Psoas muscle (tissue), 8 donors: ENCODE measurements around the gene TMEM204. TPM values are rescaled to one million over a fixed set of nuclear protein-coding genes. Genes with fewer than 3 reads are reported as not detected.

Experiments
- ATAC-seq, 4 donors: fragments of 200-7000 bp; cut with Tn5 transposase; one replicate each; pipeline ENCODE4 v1.9.1; 2020; ENCODE audit warnings: moderate library complexity in 3 of 4, mild to moderate bottlenecking in 2 of 4
- DNase-seq, 2 donors: peaks; one replicate each; pipeline ENCODE4 v3.0.0-alpha.2; 2020
- H3K27ac ChIP-seq: fragments of 200-600 bp; one replicate; pipeline ENCODE4 v1.8.0; 2022
- H3K27me3 ChIP-seq, 3 donors: fragments of 200-600 bp in 1 of 3; one replicate each; pipeline versions ENCODE4 v1.6.1 to v1.8.0; 2013 to 2022; ENCODE audit warnings: low read length in 2 of 3, mild to moderate bottlenecking in 2 of 3, moderate library complexity in 1 of 3; ENCODE audit not compliant: insufficient read depth in 3 of 3
- H3K36me3 ChIP-seq, 2 donors: fragments of 200-600 bp in 1 of 2; one replicate each; pipeline versions ENCODE4 v1.6.1 to v1.8.0; 2013 to 2022; ENCODE audit warnings: low read depth in 1 of 2, mild to moderate bottlenecking in 1 of 2, moderate library complexity in 1 of 2; ENCODE audit not compliant: insufficient read depth in 1 of 2
- H3K4me1 ChIP-seq: fragments of 200-600 bp; one replicate; pipeline ENCODE4 v1.8.0; 2022
- H3K4me3 ChIP-seq: fragments of 200-600 bp; one replicate; pipeline ENCODE4 v1.8.0; 2022; ENCODE audit warnings: mild to moderate bottlenecking
- H3K9me3 ChIP-seq: fragments of 200-600 bp; one replicate; pipeline ENCODE4 v1.8.0; 2022
- CTCF ChIP-seq: fragments of 200-600 bp; IDR thresholded peaks from one replicate; pipeline ENCODE4 v1.8.0; 2022; ENCODE audit warnings: antibody characterized with exemption
- WGBS, 3 donors: extraction: QIAGEN DNeasy Blood & Tissue Kit; methylation state at CpG; one replicate each; pipeline versions ENCODE4 v1.1.6 to v1.1.7; 2013; 5-methylcytosine and 5-hydroxymethylcytosine counted together
- intact Hi-C, 2 donors: fragments of 100-400 bp; cut with DNase I; formaldehyde crosslinking; loops; one replicate each; pipeline versions ENCODE4 v1.11.0 to v1.14.2; 2022
- polyA plus RNA-seq, 3 donors: library from polyadenylated mRNA; stranded (reverse); fragments of 200-250 nt; gene quantifications; one replicate each; pipeline ENCODE4 v1.2.3, GENCODE V29; 2013
- total RNA-seq, 4 donors: library from RNA; stranded (reverse); fragmentation: NEBNext Ultra II Directional in 2 of 4; extraction: Animal tissue kit (Norgen Biotek cat#: 25700) in 2 of 4; gene quantifications; one replicate each; pipeline versions ENCODE4 v1.2.1 to v1.2.4, GENCODE V29; 2021 to 2023
- donor health status: healthy with polysubstance abuse.
- donor health status: DM: no; HTN: no; CAD: no; lungs with moderate emphysema.
- donor health status: Bipolar disorder and iron deficiency.
- donor health status: healthy.
- donor health status: DM: yes; HTN: yes; CAD: no.
- donor health status: DM: no; HTN: no; CAD: no.
- donor health status: DM: no; HTN: no; CAD: no.
- donor health status: DM: yes; HTN: yes; CAD: no.

The TMEM204 gene
- total and polyA plus RNA-seq, 7 donors, result 7.5 to 22.3 (median 11.8) TPM

GRCh38 chr16:1505912-1506311, 27.6 kb upstream of the TMEM204 start:
- WGBS, 3 donors, result 91 to 98% (median 94%) methylated on average over 19 to 22 of the region's 22 CpGs
- no peak for ATAC-seq
- Histone ChIP-seq H3K9me3 (no peaks in the 10 kb centered on the region), H3K27me3 (no peaks in the 10 kb centered on the region), H3K27ac (no peak overlapping the region), H3K4me3 (no peak overlapping the region), H3K36me3 (peaks cover 7 to 59% of the 10 kb centered on the region in 2 donors), H3K4me1 (peaks cover 19% of the 10 kb centered on the region)
- DNase-seq, result no peak
- intact Hi-C loops, result no loop called here
- no peak for TF ChIP-seq CTCF

- no peaks in the 10 kb centered on the region for H3K9me3 ChIP-seq
- ATAC-seq (no peak), DNase-seq (no peak)
- H3K4me1 ChIP-seq, result peaks cover 19% of the 10 kb centered on the region
- no peak overlapping the region for H3K4me3 ChIP-seq
- 87 to 89% (median 89%) methylated on average over 32 to 37 of the region's 37 CpGs for WGBS, 3 donors
- TF ChIP-seq CTCF, result no peak
- no peak overlapping the region for H3K27ac ChIP-seq
- intact Hi-C loops, result no loop called here
- no peaks in the 10 kb centered on the region for H3K27me3 ChIP-seq
- H3K36me3 ChIP-seq, result peaks cover 7 to 51% of the 10 kb centered on the region in 2 donors
Observed at GRCh38 chr16:1506494-1507213, 26.8 kb upstream of the TMEM204 start.

- intact Hi-C loops, result no loop called here
- H3K27ac ChIP-seq, result peak overlapping the region; percentile 91
- peaks cover 0 to 32% of the 10 kb centered on the region in 2 donors for H3K36me3 ChIP-seq
- no peak for TF ChIP-seq CTCF
- no peaks in the 10 kb centered on the region for H3K27me3 ChIP-seq
- ATAC-seq, result no peak
- 78 to 81% (median 78%) methylated on average over 21 to 24 of the region's 24 CpGs for WGBS, 3 donors
- H3K4me3 ChIP-seq, result no peak overlapping the region
- no peak for DNase-seq
- H3K9me3 ChIP-seq, result no peaks in the 10 kb centered on the region
- peaks cover 19% of the 10 kb centered on the region for H3K4me1 ChIP-seq
Observed at GRCh38 chr16:1508494-1509187, 24.8 kb upstream of the TMEM204 start.

GRCh38 chr16:1509307-1510221, 23.9 kb upstream of the TMEM204 start:
- H3K4me3 ChIP-seq, result peak overlapping the region; percentile 42
- intact Hi-C loops, result no loop called here
- H3K27ac ChIP-seq, result peak overlapping the region; percentile 91
- H3K36me3 ChIP-seq, result peaks cover 0 to 27% of the 10 kb centered on the region in 2 donors
- H3K9me3 ChIP-seq, result no peaks in the 10 kb centered on the region
- no peak for TF ChIP-seq CTCF
- DNase-seq (peak; percentile 68 to 85), ATAC-seq (peak; percentile 84 to 97 (median 94))
- WGBS, 3 donors, result 46 to 62% (median 57%) methylated on average over 38 to 44 of the region's 44 CpGs
- no peaks in the 10 kb centered on the region for H3K27me3 ChIP-seq
- H3K4me1 ChIP-seq, result peaks cover 19% of the 10 kb centered on the region
